ENCODE measurements around the gene SFI1.

DNA sequence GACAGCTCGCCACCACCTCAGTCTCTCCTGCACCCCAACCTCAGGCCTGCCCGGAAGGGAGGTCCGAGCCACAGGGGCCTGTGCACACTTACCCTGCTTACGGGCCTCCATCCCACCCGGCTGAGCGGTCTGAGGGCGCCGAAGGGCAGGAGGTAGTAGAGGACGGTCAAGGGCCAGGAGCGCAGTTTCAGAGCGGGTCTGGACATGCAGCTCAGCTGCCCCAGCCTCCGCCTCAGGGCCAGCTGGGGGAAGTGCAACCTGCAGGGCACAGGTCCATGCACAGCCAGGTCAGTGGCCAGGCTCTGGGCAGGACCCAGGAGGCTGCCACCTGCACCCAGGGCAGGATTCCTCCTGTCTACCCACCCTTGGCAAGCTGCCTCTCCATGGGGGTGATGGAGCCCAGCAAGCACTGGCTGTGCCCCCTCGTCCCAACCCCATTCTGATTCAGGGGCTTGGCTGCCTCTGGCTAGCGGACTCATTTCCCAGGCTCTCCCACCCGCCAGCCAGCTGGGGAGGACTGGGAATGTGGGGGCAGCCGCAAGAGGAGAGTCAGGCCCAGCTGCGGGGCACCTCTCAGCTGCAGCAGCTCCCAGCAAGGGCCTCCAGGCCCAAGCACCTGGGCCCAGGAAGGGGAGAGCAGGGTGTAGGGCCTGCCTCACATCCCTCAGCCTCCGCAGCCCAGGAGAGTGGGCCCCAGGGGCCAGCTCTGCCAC, 127.4 kb downstream of the SFI1 start:
- TF ChIP-seq, protein P1, sequence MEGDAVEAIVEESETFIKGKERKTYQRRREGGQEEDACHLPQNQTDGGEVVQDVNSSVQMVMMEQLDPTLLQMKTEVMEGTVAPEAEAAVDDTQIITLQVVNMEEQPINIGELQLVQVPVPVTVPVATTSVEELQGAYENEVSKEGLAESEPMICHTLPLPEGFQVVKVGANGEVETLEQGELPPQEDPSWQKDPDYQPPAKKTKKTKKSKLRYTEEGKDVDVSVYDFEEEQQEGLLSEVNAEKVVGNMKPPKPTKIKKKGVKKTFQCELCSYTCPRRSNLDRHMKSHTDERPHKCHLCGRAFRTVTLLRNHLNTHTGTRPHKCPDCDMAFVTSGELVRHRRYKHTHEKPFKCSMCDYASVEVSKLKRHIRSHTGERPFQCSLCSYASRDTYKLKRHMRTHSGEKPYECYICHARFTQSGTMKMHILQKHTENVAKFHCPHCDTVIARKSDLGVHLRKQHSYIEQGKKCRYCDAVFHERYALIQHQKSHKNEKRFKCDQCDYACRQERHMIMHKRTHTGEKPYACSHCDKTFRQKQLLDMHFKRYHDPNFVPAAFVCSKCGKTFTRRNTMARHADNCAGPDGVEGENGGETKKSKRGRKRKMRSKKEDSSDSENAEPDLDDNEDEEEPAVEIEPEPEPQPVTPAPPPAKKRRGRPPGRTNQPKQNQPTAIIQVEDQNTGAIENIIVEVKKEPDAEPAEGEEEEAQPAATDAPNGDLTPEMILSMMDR (IDR thresholded peaks at IDR 0.05) = no peak
- no peak for TF ChIP-seq POLR2A (IDR thresholded peaks at IDR 0.05)

Measured in heart left ventricle (tissue), 13 donors.